Aorta (tissue), 5 donors: Measurements from ENCODE around the gene PLD6. TPM values are rescaled to one million over a fixed set of nuclear protein-coding genes. Genes with fewer than 3 reads are reported as not detected.
"Not testable (repeated sequence)": the region's sequence is repeated elsewhere in the genome, so short reads cannot be mapped to it uniquely, and the experiment has no call there.

ENCODE experiments used
- ATAC-seq: fragments of 200-7000 bp; cut with Tn5 transposase; one replicate; pipeline ENCODE4 v1.9.1; 2022; ENCODE audit warnings: moderate library complexity; ENCODE audit not compliant: low FRiP score
- DNase-seq, 2 donors: peaks; one replicate each; pipeline ENCODE4 v3.0.0-alpha.2; 2020
- H3K27ac ChIP-seq, 2 donors: one replicate each; pipeline ENCODE4 v1.5.1; 2013; ENCODE audit warnings: low read length in 2 of 2, mild to moderate bottlenecking in 2 of 2, moderate library complexity in 2 of 2, control low read depth in 1 of 2, inconsistent platforms in 1 of 2, low read depth in 1 of 2
- H3K27me3 ChIP-seq, 2 donors: one replicate each; pipeline ENCODE4 v1.6.1; 2013; ENCODE audit warnings: control low read depth in 1 of 2, low read length in 1 of 2, mild to moderate bottlenecking in 1 of 2, moderate library complexity in 1 of 2; ENCODE audit not compliant: insufficient read depth in 2 of 2, control insufficient read depth in 1 of 2
- H3K36me3 ChIP-seq, 2 donors: one replicate each; pipeline ENCODE4 v1.6.1; 2013; ENCODE audit warnings: control low read depth in 1 of 2, low read length in 1 of 2, mild to moderate bottlenecking in 1 of 2; ENCODE audit not compliant: insufficient read depth in 2 of 2, control insufficient read depth in 1 of 2
- H3K4me1 ChIP-seq, 2 donors: one replicate each; pipeline ENCODE4 v1.6.1; 2013; ENCODE audit warnings: low read length in 2 of 2, control low read depth in 1 of 2, mild to moderate bottlenecking in 1 of 2, moderate library complexity in 1 of 2; ENCODE audit not compliant: insufficient read depth in 2 of 2, control insufficient read depth in 1 of 2
- H3K4me3 ChIP-seq, 2 donors: one replicate each; pipeline ENCODE4 v1.5.1; 2013; ENCODE audit warnings: low read length in 2 of 2, control low read depth in 1 of 2, mild to moderate bottlenecking in 1 of 2
- H3K9me3 ChIP-seq: one replicate; pipeline ENCODE4 v1.6.1; 2013; ENCODE audit warnings: mild to moderate bottlenecking, low read length; ENCODE audit not compliant: control insufficient read depth
- WGBS, 2 donors: extraction: QIAGEN DNeasy Blood & Tissue Kit; methylation state at CpG; one replicate each; pipeline ENCODE4 v1.1.7; 2013; 5-methylcytosine and 5-hydroxymethylcytosine counted together
- intact Hi-C, 2 donors: fragments of 100-400 bp; cut with DNase I; formaldehyde crosslinking; loops; one replicate each; pipeline versions ENCODE4 v1.14.2 to v1.15.0; 2022
- polyA plus RNA-seq, 2 donors: library from polyadenylated mRNA; stranded (reverse); fragments of 200-250 nt; gene quantifications; one replicate each; pipeline ENCODE4 v1.2.3, GENCODE V29; 2013
- total RNA-seq, 2 donors: library from RNA; stranded (reverse); fragmentation: NEBNext Ultra II Directional; extraction: Animal tissue kit (Norgen Biotek cat#: 25700); gene quantifications; one replicate each; pipeline ENCODE4 v1.2.1, GENCODE V29; 2021
- donor health status: healthy with polysubstance abuse.
- donor health status: Bipolar disorder and iron deficiency.
- donor health status: DM: no; HTN: no; CAD: no.
- donor health status: DM: no; HTN: no; CAD: no.
- donor health status: DM: yes; HTN: yes; CAD: no.

PLD6 gene
- total and polyA plus RNA-seq, 4 donors: 0.13 to 2.1 (median 1.5) TPM

DNA sequence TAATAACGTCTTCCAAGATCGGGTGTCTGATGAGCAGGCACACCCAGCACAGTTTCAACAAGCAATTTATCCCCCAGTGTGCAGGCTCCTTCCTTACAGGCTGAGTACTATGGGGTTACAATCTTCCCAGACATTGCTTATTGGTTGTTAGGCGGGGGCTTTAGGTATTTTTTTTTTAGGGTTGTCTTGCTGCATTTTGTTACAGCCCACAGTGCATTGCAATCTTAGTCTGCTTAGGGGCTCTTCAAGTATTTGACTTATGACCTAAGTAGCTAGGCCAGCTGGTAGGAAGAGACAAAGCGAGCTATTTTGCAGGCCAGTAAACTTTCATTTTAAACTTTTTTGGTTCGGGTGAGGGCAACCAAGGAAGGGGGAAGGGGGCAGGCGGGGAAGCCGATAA lies 5.8 kb downstream of the PLD6 start:
- no peak overlapping the region for H3K27ac ChIP-seq
- no peaks in the 10 kb centered on the region for H3K27me3 ChIP-seq
- ATAC-seq: no peak
- intact Hi-C loops: loop anchor here in 1 of 2 donors (10.0 kb wide), 1 partner anchor 196 kb away; no protein-coding TSS in a partner anchor
- no peaks in the 10 kb centered on the region for H3K9me3 ChIP-seq
- WGBS, 2 donors: 88% methylated on average over 7 of the region's 7 CpGs
- H3K4me3 ChIP-seq: no peak overlapping the region
- no peaks in the 10 kb centered on the region for H3K36me3 ChIP-seq
- no peaks in the 10 kb centered on the region for H3K4me1 ChIP-seq
- no peak for DNase-seq

GRCh38 chr17:17198281-17198680 lies 7.9 kb downstream of the PLD6 start:
- Histone ChIP-seq H3K36me3 (no peaks in the 10 kb centered on the region), H3K27me3 (no peaks in the 10 kb centered on the region), H3K27ac (no peak overlapping the region), H3K9me3 (no peaks in the 10 kb centered on the region), H3K4me1 (no peaks in the 10 kb centered on the region), H3K4me3 (no peak overlapping the region)
- no peak for DNase-seq
- no peak for ATAC-seq
- intact Hi-C loops: no loop called here
- WGBS, 2 donors: 94 to 100% methylated on average over 1 of the region's 1 CpG

GRCh38 chr17:17196776-17197175 lies 9.4 kb downstream of the PLD6 start:
- Histone ChIP-seq H3K4me3 (no peak overlapping the region), H3K4me1 (no peaks in the 10 kb centered on the region), H3K9me3 (no peaks in the 10 kb centered on the region), H3K27me3 (no peaks in the 10 kb centered on the region), H3K27ac (no peak overlapping the region), H3K36me3 (no peaks in the 10 kb centered on the region)
- intact Hi-C loops: no loop called here
- DNase-seq (no peak), ATAC-seq (no peak)

- 89 to 93% methylated on average over 5 of the region's 5 CpGs for WGBS, 2 donors
- DNase-seq, H3K4me3 ChIP-seq, H3K27me3 ChIP-seq, H3K36me3 ChIP-seq, H3K27ac ChIP-seq, H3K9me3 ChIP-seq, H3K4me1 ChIP-seq, intact Hi-C loops, ATAC-seq: not testable (repeated sequence)
Observed at GRCh38 chr17:17195466-17195865, 10.7 kb downstream of the PLD6 start.

GRCh38 chr17:17191961-17192381 lies 14.2 kb downstream of the PLD6 start:
- Histone ChIP-seq H3K36me3 (peaks cover 0 to 2% of the 10 kb centered on the region in 2 donors), H3K4me1 (peaks cover 3 to 11% of the 10 kb centered on the region in 2 donors), H3K4me3 (no peak overlapping the region), H3K27ac (peak overlapping the region; percentile 11 to 72), H3K9me3 (no peaks in the 10 kb centered on the region), H3K27me3 (no peaks in the 10 kb centered on the region)
- WGBS, 2 donors: 49 to 57% methylated on average over 10 of the region's 10 CpGs
- intact Hi-C loops: loop anchor here in 1 of 2 donors (2.0 kb wide), 1 partner anchor 13 kb away; no protein-coding TSS in a partner anchor
- no peak for ATAC-seq
- DNase-seq: no peak

GRCh38 chr17:17191346-17191792 lies 14.8 kb downstream of the PLD6 start:
- ATAC-seq (peak; percentile 84), DNase-seq (peak; percentile 71 to 86)
- WGBS, 2 donors: 20 to 23% methylated on average over 11 of the region's 11 CpGs
- no peak overlapping the region for H3K4me3 ChIP-seq
- intact Hi-C loops: loop anchor here in 1 of 2 donors (2.0 kb wide), 1 partner anchor 13 kb away; no protein-coding TSS in a partner anchor
- peak overlapping the region in 1 of 2 donors; percentile 65 for H3K27ac ChIP-seq
- no peaks in the 10 kb centered on the region for H3K9me3 ChIP-seq
- H3K36me3 ChIP-seq: peaks cover 0 to 2% of the 10 kb centered on the region in 2 donors
- peaks cover 3 to 11% of the 10 kb centered on the region in 2 donors for H3K4me1 ChIP-seq
- H3K27me3 ChIP-seq: no peaks in the 10 kb centered on the region

DNA sequence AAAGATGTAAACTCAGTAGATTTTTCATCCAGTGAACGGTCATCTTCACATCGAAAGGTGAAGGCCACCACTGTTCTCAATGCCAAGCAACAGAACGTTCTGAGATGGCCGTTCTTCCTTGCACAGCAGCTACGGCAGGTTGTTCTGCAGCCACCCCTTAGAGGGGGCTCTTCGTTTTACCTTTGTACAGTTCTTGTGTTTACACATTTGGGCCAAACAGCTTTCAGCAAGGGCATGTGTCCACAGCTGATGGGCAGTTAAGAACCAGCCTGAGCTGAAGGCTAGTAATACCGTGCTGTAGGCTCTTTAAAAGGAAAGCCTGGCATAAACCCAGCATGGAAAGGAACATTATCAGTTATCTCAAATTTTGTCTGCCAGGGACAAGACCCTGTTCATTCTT lies 15.9 kb downstream of the PLD6 start:
- peak overlapping the region; percentile 64 to 70 for H3K27ac ChIP-seq

GRCh38 chr17:17189559-17189958 lies 16.6 kb downstream of the PLD6 start:
- H3K4me3 ChIP-seq: no peak overlapping the region
- ATAC-seq: no peak
- H3K4me1 ChIP-seq: peaks cover 3 to 11% of the 10 kb centered on the region in 2 donors
- H3K9me3 ChIP-seq: no peaks in the 10 kb centered on the region
- intact Hi-C loops: no loop called here
- DNase-seq: no peak
- no peaks in the 10 kb centered on the region for H3K27me3 ChIP-seq
- H3K36me3 ChIP-seq: peaks cover 0 to 2% of the 10 kb centered on the region in 2 donors
- peak overlapping the region in 1 of 2 donors; percentile 70 for H3K27ac ChIP-seq
- WGBS, 2 donors: 21 to 28% methylated on average over 4 of the region's 4 CpGs

More for the DNA sequence above, 15.9 kb downstream of the PLD6 start:
- Histone ChIP-seq H3K27me3 (no peaks in the 10 kb centered on the region), H3K36me3 (peaks cover 0 to 2% of the 10 kb centered on the region in 2 donors), H3K4me1 (peaks cover 3 to 11% of the 10 kb centered on the region in 2 donors), H3K9me3 (no peaks in the 10 kb centered on the region), H3K4me3 (no peak overlapping the region)
- DNase-seq (no peak), ATAC-seq (no peak)
- 59 to 65% methylated on average over 7 of the region's 7 CpGs for WGBS, 2 donors
- intact Hi-C loops: loop anchor here in 1 of 2 donors (2.0 kb wide), 1 partner anchor 15 kb away; no protein-coding TSS in a partner anchor

- intact Hi-C loops: no loop called here
- Histone ChIP-seq H3K27me3 (no peaks in the 10 kb centered on the region), H3K4me1 (peaks cover 3 to 11% of the 10 kb centered on the region in 2 donors), H3K27ac (no peak overlapping the region), H3K4me3 (no peak overlapping the region), H3K9me3 (no peaks in the 10 kb centered on the region), H3K36me3 (peaks cover 0 to 2% of the 10 kb centered on the region in 2 donors)
- ATAC-seq (no peak), DNase-seq (no peak)
- WGBS, 2 donors: 92 to 95% methylated on average over 4 of the region's 4 CpGs
Observed at GRCh38 chr17:17188586-17188985, 17.5 kb downstream of the PLD6 start.
